Measurements from ENCODE around the gene ODAPH.
"Not testable (repeated sequence)": the region's sequence is repeated elsewhere in the genome, so short reads cannot be mapped to it uniquely, and the experiment has no call there.

The ODAPH gene, protein sequence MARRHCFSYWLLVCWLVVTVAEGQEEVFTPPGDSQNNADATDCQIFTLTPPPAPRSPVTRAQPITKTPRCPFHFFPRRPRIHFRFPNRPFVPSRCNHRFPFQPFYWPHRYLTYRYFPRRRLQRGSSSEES
- 0 to 0.08 (median 0) reads per million in 18 experiments for total RNA-seq

DNA sequence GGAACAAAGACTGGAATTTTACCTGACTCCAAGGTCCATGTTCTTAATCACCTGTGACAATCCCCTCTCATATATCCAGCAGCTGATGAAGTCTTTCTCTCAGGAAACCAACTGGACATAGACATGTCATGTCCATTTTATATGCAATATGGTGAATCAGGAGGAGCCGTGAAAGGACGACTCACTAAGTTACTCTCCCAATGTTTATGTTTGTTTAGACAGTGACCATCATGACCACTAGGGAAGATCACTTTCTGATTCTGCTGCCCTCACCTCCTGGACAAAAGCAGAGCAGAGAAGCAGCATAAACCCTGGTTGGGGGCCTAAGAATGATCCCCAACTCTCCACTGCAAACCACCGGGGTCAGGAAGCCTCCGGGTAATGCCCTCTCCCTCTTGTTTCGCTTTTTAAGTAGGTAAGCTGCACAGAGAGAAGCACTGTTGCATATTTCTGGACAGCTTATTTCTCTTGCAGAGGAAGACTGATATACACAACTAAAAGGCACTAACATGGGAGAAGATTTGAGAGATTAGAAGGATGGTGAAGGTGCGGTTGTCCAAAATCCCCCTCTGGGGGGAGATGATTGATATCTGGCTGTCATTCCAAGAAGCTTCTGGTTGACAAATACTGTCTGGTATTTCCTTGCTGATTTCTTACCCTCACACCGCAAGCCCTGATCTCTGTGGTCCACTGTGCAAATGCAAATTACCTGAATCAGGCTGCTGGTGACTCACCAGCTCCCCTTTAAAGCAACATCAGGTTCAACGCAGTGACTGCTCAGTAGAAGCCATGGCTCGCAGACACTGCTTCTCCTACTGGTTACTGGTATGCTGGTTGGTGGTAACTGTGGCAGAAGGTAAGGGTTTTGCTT, at the start of gene ODAPH:
Gene ODAPH, plus strand, starts transcription at position 773 of the 871 bp plus-strand sequence. Its CDS starts 17 bp downstream, at position 790.
- no peak for DNase-seq

DNA sequence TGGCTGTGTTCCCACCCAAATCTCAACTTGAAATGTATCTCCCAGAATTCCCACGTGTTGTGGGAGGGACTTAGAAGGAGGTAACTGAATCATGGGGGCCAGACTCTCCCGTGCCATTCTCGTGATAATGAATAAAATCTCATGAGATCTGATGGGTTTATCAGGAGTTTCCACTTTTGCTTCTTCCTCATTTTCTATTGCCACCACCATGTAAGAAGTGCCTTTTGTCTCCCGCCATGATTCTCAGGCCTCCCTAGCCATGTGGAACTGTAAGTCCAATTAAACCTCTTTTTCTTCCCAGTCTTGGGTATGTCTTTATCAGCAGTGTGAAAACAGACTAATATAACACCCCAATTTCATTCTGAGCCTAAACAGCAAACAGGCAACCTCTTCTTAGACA, 46.3 kb upstream of the ODAPH start:
- DNase-seq: not testable (repeated sequence)

DNA sequence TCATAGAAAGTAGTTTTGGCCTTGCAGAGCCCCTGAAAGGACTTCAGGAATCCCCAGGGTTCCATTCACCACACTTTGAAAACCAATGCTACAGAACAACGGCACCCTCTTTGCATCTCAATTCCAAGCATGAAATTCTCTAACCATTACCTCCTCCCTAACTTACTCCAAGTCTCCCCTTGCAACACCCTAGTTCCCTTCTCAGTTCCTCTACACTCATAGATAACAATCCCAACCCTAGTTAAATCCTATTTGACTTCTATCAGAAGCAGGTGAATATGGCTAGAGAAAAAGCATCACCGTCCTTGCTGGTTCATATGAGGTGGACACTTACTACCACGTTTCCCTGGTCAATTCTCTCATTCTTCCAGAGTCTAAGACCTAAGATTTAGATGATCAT, 44.0 kb upstream of the ODAPH start:
- peak; percentile 33 to 36 for DNase-seq

DNA sequence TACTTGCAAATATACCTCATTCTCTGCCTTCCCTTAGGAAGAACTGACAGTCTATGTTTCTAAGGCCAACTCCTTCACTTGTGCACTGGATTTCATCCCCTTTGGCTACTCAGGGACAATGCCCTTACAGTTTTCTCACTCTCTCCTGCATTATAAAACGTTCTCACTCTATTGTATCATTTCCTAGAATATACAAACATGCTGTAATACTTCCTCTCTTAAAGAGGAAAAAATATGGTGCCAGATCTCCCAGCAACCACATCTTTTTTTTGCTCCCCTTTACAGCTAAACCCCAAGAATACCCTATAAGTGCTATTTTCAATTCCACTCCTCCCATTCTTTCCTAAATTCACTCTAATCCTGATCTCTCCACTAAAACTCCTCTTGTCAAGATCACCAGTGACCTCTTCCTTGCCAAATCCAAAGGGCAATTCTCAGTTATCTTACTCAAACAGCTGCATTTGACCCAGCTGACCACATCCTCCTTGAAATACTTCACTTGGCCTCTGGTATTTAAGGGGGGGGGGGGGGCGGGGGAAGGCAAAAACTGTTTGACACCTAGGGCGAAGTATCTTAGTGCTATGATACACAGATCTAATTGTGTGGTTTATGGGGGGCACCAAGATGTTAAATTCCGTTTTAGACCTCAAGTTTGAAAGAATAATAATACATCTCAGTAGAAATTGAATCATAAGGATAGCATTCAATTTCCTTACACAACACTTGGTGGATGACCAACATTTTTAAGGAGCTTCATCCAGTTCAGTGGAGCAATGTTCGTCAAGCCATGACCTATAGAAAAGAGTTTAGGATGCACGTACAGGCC, 43.3 kb upstream of the ODAPH start:
- DNase-seq: peak; percentile 45 to 63

DNA sequence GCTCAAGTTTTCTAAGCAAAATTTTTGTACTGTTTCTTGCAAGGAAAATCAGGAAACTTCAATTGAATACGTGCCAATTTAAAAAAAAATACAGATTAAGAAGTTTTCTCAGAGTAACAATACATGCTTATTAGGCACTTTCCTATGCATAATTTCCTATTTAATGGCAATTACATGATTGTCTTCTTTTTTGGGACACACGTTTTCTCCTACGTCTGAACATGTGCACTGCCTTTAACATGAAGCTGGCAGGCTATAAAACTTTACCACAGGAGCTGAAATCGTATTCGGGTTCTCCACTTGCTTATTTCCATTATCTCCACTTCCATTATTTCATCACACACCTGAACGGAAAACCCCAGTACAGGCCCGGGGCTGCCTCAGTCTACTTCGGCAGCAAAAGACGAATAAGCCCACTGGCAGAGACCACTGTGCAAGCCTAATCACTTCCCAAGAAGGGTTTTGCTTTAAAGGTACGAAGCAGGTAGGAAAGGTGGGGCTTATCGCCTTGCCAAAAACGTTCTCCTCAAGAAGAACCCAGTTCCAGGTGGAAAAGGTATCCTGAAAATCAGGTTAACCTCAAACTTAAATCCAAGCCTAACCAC, 42.2 kb upstream of the ODAPH start:
- DNase-seq: no peak

DNA sequence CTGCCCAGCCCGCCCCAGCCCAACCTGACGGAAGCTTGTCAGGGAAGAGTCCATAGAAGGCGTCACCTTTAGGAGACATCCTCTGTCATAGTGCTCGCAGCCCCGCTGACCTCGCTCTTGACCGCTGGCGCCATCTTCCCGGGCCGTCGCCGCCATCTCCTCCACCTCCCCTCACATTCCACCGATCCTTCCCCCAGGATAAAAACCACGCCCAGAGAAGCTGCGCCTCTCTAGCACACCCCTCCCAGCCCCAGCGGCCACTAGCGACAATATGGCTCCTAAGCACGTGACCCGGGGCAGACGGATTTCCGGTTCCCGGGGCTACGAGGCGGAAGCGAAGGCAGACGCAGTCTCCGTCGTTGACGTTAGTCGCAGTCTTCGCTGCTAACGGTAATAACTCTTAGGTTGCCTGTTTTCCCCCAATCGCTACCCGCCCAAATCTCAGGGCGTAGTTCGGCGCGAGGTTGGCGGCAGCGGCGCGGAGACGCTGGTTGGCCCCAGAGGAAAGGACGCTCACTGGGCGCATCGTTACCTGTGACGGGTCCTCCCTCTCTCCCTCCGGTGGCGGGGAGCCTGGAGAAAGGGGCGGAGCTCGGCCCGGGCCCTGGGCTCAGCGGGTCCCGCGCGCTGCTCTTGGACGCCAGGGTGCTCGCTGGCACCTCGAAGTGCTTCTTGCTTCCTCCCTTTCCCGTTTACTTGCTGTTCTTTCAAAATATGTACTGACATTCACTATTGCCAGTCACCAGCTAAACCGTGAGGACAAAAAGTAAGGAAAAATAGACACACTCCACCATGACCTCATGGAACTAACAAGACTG, 41.5 kb upstream of the ODAPH start, which contains the start of the genes RCHY1 and THAP6:
Gene RCHY1, minus strand, starts transcription at position 273 of the 818 bp plus-strand sequence. Its CDS starts 117 bp downstream, at position 156.
Gene THAP6, plus strand, starts transcription at position 343 of the 818 bp plus-strand sequence. CDS start 980 bp downstream, outside the sequence.
- peak; percentile 97 to 98 for DNase-seq

DNA sequence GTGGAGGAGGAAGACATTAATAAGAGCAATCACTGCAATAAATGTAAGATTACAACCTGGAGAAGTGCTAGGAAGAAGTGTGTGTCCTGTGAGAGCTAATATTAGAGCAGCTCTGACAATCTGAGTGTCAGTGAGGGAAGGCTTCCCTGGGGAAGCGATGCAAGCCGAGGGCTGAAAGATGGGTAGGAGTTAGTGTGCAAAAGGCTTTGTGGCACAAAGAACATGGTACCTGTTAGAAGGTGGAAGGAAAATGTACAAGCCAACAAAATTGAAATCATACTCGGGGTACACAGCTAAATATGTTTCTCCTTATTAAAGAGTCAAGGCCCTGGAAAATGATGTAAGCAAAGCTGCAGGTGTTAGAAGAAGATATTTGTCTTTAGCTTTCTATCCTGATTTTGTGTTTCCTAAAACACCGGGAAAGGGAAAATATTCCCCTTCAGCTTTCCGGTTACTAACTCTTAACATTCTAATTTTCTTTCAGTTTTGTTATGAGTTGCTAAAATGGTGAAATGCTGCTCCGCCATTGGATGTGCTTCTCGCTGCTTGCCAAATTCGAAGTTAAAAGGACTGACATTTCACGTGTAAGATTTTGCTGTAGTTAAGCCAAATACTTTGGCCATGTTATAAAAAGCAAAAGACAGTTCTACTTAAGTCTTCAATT, 40.8 kb upstream of the ODAPH start:
- no peak for DNase-seq

DNA sequence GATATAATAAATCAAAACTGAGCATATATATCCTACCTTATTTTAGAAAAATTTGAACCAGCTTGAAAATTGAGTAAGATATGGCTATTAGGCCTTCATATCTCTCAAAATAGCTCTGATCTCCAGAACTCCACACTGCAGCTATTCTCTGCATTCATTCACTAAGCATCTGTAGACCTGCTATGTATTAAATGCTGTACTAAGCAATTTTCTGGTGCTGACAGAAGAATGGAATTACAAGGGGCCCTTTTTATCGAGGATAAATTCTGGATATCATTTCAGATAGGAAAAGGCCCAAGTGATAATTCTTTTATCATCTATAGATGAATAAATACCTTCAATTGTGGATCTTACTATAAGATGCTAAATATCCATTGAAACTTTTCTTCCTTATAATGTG, 39.7 kb upstream of the ODAPH start:
- no peak for DNase-seq

DNA sequence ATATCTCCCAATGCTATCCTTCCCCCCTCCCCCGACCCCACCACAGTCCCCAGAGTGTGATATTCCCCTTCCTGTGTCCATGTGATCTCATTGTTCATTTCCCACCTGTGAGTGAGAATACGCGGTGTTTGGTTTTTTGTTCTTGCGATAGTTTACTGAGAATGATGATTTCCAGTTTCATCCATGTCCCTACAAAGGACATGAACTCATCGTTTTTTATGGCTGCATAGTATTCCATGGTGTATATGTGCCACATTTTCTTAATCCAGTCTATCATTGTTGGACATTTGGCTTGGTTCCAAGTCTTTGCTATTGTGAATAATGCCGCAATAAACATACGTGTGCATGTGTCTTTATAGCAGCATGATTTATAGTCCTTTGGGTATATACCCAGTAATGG, 36.4 kb upstream of the ODAPH start:
- DNase-seq: not testable (repeated sequence)

DNA sequence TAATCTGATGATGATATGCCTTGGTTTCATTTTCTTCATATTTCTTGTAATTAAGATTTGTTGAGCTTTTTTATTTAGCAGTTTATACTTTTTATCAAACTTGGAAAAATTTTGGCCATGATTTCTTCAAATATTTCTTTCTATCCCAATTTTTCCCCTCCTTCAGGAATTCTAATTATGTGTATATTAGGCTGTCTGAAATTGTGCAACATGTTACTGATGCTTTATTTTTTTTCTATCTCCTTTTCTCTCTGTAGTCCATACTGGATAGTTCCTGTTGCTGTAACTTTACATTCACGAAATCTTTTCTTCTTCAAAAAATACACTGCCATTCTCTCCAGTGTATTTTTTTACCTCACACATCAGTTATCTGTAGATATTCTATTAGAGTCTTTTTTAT, 30.8 kb upstream of the ODAPH start:
- DNase-seq: no peak

DNA sequence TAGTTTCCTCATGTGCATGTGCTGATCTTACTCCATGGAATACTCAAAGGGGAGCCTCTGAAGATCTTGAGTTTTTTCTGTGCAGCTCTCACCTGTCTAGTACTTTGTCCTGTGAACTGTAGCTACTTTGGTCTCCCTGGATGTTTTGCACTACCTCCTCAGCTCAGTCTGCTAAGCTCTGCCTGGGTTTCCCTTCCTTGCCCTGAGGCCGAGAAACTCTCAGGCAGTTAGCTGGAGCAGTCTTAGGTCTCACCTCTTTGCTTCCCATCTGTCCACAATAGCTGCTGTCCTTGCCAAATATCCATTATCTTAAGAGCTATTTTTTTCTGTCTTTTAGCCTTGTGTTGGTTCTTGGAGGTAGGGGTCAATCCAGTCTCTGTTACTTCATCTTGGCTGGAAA, 30.0 kb upstream of the ODAPH start:
- DNase-seq: no peak

DNA sequence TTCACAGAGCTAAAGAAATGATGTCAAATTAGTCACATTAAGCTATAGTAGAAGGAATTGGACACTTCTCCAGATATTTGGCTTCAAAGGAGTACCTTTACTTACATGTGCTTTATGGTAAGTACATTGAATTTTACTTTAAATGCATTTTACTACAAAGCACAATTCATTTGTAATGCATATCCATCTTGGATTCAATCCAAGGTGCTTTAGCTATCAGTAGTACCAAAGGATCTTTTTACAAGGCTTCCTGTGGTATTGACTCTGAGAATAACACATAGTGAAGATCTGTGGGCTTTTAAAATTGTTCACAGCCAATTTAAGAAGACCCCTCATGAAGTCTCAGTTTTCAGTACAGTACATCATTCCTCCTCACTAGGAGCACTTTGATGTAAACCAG, 28.4 kb upstream of the ODAPH start:
- DNase-seq: no peak

DNA sequence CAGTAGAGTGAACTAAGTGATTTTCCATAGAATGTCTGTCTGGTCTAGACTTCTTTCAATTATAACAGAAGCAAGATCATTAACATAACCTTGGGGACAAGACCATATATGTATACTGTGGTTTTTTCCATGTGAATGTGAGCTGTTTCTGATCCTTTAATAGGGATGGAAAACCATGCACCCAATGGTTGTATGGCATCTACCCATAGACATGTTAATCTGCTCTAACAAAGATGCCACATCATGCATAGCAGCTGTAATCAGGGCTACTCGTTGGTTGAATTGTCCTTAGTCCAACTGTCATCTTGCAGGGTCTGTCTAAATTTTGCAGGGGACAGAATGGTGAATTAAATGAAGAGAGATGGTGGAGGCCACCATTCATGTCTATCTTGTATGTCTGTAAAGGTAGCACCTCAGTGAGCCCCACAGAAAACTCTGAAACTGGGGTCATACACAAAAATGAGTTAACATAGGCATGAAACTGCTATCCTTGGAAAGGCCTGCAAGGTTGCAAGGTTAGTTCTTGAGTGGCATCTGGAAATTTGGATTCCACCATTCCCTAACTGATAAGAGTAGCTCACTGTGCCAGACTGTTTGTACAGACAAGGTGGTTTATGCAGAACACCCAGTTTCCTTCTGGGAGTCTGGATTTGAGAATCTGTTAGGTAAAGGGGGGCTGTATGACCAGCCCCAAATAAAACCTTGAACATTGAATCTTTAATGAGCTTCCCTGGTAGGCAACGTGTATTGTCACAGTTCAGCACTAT, 25.1 kb upstream of the ODAPH start:
- DNase-seq: no peak

DNA sequence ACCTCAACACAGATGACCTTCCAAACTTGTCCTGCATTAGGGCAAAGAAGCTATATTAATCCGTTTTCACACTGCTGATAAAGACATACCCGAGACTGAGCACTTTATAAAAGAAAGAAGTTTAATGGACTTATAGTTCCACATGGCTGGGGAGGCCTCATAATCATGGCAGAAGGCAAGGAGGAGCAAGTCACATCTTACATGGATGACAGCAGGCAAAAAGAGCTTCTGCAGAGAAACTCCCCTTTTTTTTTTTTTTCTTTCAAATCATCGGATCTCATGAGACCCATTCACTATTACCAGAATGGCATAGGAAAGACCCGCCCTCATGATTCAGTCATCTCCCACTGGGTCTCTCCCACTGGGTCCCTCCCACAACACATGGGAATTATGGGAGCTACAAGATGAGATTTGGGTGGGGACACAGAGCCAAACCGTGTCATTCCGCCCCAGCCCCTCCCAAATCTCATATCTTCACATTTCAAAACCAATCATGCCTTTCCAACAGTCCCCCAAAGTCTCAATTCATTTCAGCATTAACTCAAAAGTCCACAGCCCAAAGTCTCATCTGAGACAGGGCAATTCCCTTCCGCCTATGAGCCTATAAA, 24.2 kb upstream of the ODAPH start:
- DNase-seq: not testable (repeated sequence)

DNA sequence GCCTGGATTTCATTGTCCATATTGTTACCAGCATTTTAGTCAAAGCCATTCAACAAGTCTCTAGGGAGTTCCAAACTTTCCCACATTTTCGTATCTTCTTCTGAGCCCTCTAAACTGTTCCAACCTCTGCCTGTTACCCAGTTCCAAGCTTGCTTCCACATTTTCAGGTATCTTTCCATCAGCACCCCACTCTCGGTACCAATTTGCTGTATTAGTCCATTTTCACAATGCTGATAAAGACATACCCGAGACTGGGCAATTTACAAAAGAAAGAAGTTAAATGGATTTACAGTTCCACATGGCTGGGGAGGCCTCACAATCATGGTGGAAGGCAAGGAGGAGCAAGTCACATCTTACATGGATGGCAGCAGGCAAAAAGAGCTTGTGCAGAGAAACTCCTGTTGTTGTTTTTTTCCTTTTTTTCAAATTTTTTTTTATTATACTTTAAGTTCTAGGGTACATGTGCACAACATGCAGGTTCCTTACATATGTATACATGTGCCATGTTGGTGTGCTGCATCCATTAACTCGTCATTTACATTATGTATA, 22.5 kb upstream of the ODAPH start:
- DNase-seq: not testable (repeated sequence)

DNA sequence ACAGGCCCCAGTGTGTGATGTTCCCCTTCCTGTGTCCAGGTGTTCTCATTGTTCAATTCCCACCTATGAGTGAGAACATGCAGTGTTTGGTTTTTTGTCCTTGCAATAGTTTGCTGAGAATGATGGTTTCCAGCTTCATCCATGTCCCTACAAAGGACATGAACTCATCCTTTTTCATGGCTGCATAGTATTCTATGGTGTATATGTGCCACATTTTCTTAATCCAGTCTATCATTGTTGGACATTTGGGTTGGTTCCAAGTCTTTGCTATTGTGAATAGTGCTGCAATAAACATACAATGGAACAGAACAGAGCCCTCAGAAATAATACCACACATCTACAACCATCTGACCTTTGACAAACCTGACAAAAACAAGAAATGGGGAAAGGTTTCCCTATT, 21.9 kb upstream of the ODAPH start:
- not testable (repeated sequence) for DNase-seq

DNA sequence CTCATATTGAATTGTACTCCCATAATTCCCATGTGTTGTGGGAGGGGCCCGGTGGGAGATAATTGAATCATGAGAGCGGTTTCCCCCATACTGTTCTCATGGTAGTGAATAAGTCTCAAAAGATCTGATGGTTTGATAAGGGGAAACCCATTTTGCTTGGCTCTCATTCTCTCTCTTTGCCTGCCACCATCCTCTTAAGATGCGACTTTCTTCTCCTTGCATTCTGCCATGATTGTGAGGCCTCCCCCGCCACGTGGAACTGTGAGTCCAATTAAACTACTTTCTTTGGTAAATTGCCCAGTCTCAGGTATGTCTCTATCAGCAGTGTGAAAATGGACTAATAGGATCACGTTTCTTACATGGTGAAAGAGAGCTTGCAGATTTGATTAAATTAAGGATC, 18.6 kb upstream of the ODAPH start:
- DNase-seq: not testable (repeated sequence)

DNA sequence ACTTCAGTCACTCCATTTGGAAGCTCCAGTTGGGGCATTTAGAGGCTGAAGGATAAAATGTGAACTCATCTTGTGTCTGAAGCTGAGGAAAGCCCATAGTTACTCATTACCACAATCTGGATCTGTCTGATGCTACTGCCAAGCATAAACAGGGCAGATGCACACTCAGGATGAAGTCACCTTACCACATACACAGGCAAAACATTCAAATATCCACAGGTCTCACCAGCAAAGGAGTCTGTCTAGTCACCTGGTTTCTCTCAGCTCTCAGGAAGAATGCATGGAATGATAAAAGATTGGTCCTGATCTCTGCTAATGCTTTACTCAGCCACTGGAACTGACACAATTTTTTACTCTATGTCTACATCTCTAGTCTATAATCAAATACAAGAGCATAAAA, 13.0 kb upstream of the ODAPH start:
- DNase-seq: no peak

DNA sequence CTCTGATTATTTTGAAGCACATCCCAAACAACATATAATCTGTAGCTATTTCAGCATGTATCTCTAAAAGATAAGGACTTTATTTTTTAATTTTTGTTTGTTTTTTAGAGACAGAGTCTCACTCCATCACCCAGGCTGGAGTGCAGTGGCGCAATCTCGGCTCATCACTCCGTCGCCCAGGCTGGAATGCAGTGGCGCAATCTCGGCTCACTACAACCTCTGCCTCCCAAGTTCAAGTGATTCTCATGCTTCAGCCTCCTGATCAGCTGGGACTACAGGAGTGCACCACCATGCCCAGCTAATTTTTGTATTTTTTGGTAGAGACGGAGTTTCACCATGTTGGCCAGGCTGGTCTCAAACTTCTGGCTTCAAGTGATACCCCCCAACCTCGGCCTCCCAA, 11.6 kb upstream of the ODAPH start:
- DNase-seq: not testable (repeated sequence)

DNA sequence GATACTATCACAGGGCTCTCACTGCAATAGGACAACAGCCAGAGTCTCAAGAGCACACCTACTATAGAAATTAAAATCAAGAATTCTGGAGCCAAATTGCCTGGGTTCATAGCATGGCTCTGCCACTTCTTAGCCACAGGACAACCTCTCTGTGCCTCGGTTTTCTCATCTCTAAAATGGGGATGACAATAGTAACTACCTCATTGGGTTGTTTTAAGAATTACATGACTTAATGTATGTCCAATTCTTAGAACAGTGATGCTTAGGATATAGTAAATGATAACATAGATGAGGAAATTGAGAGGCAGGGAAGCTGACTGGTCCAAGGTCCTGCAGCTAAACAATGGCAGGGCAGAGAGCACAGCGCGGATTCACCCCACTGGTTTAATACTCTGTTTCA, 11.0 kb upstream of the ODAPH start:
- DNase-seq: no peak
